GM12801 (cell line): ENCODE data around the gene NUP50.

Source experiments
- CTCF ChIP-seq: IDR thresholded peaks from one replicate; pipeline ENCODE4 v1.5.1; 2011; ENCODE audit warnings: control low read depth; ENCODE audit not compliant: insufficient read length; ENCODE audit errors: extremely low read depth

Gene NUP50

GRCh38 chr22:45223304-45224117, 59.8 kb downstream of the NUP50 start:
- no peak for TF ChIP-seq CTCF

GRCh38 chr22:45224331-45224730, 60.6 kb downstream of the NUP50 start:
- TF ChIP-seq CTCF: no peak

- TF ChIP-seq CTCF: no peak
Observed at GRCh38 chr22:45224988-45225731, 61.4 kb downstream of the NUP50 start.

GRCh38 chr22:45225732-45226502, 62.2 kb downstream of the NUP50 start:
- TF ChIP-seq CTCF: no peak

- TF ChIP-seq CTCF: no peak
Observed at GRCh38 chr22:45226503-45227186, 62.9 kb downstream of the NUP50 start.

GRCh38 chr22:45227645-45228400, 64.1 kb downstream of the NUP50 start:
- TF ChIP-seq CTCF: no peak
